ENCODE measurements around the gene ZBTB8OS.

GRCh38 chr1:32580348-32581017 is 69.9 kb downstream of the ZBTB8OS start:
- TF ChIP-seq CTCF (conservative IDR thresholded peaks at IDR 0.05 in 1 of 2, IDR thresholded peaks at IDR 0.05 in 1 of 2; ENCODE audit: low read depth in 1 of 2, low read length in 2 of 2) (no peak), EZH2 (IDR thresholded peaks at IDR 0.05; ENCODE audit: low read length, missing control alignments) (no peak)
